ENCODE data around the gene WDR86.

DNA sequence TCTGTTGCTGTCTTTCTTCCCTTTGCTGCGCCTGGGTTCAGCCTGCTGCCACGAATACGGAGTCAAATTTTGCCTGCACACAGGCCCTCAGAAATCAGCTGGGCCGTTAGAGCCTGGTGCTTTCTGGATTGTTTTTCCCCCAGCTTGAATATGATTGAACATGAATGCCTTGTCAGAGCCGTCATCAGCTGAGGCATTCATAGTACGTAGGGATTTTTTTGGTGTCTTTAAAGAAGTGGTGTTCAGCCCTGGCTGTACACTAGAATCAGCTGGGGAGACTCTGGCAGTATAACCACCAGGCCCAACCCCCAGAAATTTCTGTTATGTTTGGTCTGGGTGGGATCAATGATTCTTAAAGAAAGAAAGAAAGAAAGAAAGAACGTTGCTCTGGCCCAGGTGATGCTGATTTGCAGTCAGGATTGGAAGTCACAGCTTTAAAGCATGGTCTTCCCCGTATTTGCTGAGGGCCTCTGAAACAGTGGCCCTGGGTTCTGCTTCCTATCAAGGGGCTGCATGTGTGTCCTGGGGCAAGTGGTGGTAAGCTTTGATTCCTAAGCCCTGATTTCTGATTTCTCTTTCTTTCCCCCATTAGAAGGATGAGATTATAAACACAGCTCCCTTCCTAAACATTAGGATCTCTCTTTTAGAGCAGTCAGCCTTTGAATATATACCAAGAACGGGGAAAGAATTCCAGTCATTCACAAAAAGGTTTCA, 43.5 kb downstream of the WDR86 start:
- no peak for TF ChIP-seq CTCF (IDR thresholded peaks at IDR 0.05 in 2 of 3, conservative IDR thresholded peaks at IDR 0.05 in 1 of 3; ENCODE audit: borderline replicate concordance in 1 of 3, insufficient read depth in 1 of 3, low read depth in 2 of 3, low read length in 2 of 3)
- TF ChIP-seq EZH2 (IDR thresholded peaks at IDR 0.05) = no peak
- TF ChIP-seq POLR2AphosphoS5 (IDR thresholded peaks at IDR 0.05; ENCODE audit: low read depth, low read length) = no peak
- no peak for TF ChIP-seq EZH2phosphoT487 (IDR thresholded peaks at IDR 0.05; ENCODE audit: borderline replicate concordance)
- TF ChIP-seq YY1 (IDR thresholded peaks at IDR 0.05; ENCODE audit: extremely low read depth, insufficient replicate concordance, low read depth, low read length) = no peak
- TF ChIP-seq, protein P1, sequence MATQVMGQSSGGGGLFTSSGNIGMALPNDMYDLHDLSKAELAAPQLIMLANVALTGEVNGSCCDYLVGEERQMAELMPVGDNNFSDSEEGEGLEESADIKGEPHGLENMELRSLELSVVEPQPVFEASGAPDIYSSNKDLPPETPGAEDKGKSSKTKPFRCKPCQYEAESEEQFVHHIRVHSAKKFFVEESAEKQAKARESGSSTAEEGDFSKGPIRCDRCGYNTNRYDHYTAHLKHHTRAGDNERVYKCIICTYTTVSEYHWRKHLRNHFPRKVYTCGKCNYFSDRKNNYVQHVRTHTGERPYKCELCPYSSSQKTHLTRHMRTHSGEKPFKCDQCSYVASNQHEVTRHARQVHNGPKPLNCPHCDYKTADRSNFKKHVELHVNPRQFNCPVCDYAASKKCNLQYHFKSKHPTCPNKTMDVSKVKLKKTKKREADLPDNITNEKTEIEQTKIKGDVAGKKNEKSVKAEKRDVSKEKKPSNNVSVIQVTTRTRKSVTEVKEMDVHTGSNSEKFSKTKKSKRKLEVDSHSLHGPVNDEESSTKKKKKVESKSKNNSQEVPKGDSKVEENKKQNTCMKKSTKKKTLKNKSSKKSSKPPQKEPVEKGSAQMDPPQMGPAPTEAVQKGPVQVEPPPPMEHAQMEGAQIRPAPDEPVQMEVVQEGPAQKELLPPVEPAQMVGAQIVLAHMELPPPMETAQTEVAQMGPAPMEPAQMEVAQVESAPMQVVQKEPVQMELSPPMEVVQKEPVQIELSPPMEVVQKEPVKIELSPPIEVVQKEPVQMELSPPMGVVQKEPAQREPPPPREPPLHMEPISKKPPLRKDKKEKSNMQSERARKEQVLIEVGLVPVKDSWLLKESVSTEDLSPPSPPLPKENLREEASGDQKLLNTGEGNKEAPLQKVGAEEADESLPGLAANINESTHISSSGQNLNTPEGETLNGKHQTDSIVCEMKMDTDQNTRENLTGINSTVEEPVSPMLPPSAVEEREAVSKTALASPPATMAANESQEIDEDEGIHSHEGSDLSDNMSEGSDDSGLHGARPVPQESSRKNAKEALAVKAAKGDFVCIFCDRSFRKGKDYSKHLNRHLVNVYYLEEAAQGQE (IDR thresholded peaks at IDR 0.05; ENCODE audit: low read depth) = no peak
- no peak for TF ChIP-seq POLR2A (IDR thresholded peaks at IDR 0.05; ENCODE audit: borderline replicate concordance, extremely low read depth, insufficient read depth, insufficient read length)
- TF ChIP-seq ATF3 (IDR thresholded peaks at IDR 0.05) = no peak
- TF ChIP-seq, protein P2, sequence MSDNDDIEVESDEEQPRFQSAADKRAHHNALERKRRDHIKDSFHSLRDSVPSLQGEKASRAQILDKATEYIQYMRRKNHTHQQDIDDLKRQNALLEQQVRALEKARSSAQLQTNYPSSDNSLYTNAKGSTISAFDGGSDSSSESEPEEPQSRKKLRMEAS (IDR thresholded peaks at IDR 0.05) = no peak
- TF ChIP-seq SIN3A (IDR thresholded peaks at IDR 0.05; ENCODE audit: low read depth) = no peak
- no peak for TF ChIP-seq TCF7L2 (IDR thresholded peaks at IDR 0.05; ENCODE audit: borderline replicate concordance, extremely low read depth, insufficient read depth, insufficient read length)

All from HCT116 (cell line).